Stimulated activated CD8-positive, alpha-beta memory T cell treated with anti-CD3 and anti-CD28 coated beads, Interleukin-7, amount 100 ng/mL, for 4 hours (primary cell): Measurements from ENCODE around the gene LMX1A.

Experiments
- DNase-seq, 2 donors: peaks; one replicate each; pipeline ENCODE4 v3.0.0-alpha.2; 2020; ENCODE audit warnings: low read depth in 2 of 2

LMX1A gene

GRCh38 chr1:165265196-165265838 is 91.2 kb downstream of the LMX1A start:
- no peak for DNase-seq

- DNase-seq, result no peak
Observed at GRCh38 chr1:165259706-165260428, 96.6 kb downstream of the LMX1A start.

GRCh38 chr1:165259236-165259635 is 97.3 kb downstream of the LMX1A start:
- no peak for DNase-seq

GRCh38 chr1:165257969-165258459 is 98.5 kb downstream of the LMX1A start:
- no peak for DNase-seq

- DNase-seq, result no peak
Observed at GRCh38 chr1:165254896-165255625, 101.5 kb downstream of the LMX1A start.

GRCh38 chr1:165254376-165254775 is 102.1 kb downstream of the LMX1A start:
- no peak for DNase-seq

GRCh38 chr1:165253818-165254254 is 102.7 kb downstream of the LMX1A start:
- DNase-seq, result no peak

- DNase-seq, result no peak
Observed at GRCh38 chr1:165248969-165249571, 107.4 kb downstream of the LMX1A start.

GRCh38 chr1:165241952-165242351 is 114.6 kb downstream of the LMX1A start:
- DNase-seq, result no peak

GRCh38 chr1:165241321-165241720 is 115.2 kb downstream of the LMX1A start:
- DNase-seq, result no peak

- DNase-seq, result no peak
Observed at GRCh38 chr1:165240492-165240891, 116.0 kb downstream of the LMX1A start.

GRCh38 chr1:165239873-165240272 is 116.6 kb downstream of the LMX1A start:
- DNase-seq, result no peak

GRCh38 chr1:165235777-165236291 is 120.7 kb downstream of the LMX1A start:
- no peak for DNase-seq

GRCh38 chr1:165235155-165235776 is 121.2 kb downstream of the LMX1A start:
- no peak for DNase-seq

GRCh38 chr1:165234149-165234548 is 122.4 kb downstream of the LMX1A start:
- DNase-seq, result no peak

GRCh38 chr1:165228676-165229075 is 127.8 kb downstream of the LMX1A start:
- DNase-seq, result no peak

- no peak for DNase-seq
Observed at GRCh38 chr1:165228111-165228655, 128.3 kb downstream of the LMX1A start.

- no peak for DNase-seq
Observed at GRCh38 chr1:165226326-165226725, 130.2 kb downstream of the LMX1A start.

- no peak for DNase-seq
Observed at GRCh38 chr1:165225650-165226049, 130.9 kb downstream of the LMX1A start.

- no peak for DNase-seq
Observed at GRCh38 chr1:165225062-165225461, 131.5 kb downstream of the LMX1A start.

- no peak for DNase-seq
Observed at GRCh38 chr1:165224504-165224903, 132.0 kb downstream of the LMX1A start.
